NCI-H526 (cell line): ENCODE results near the gene ASCC3.

Experiments used
- DNase-seq, 2 experiments: peaks; one replicate each; lab custom pipeline; 2025; lab: John Stamatoyannopoulos, UW

Gene ASCC3

GRCh38 chr6:100467129-100468015 lies 413.8 kb downstream of the ASCC3 start:
- DNase-seq = no peak

DNA sequence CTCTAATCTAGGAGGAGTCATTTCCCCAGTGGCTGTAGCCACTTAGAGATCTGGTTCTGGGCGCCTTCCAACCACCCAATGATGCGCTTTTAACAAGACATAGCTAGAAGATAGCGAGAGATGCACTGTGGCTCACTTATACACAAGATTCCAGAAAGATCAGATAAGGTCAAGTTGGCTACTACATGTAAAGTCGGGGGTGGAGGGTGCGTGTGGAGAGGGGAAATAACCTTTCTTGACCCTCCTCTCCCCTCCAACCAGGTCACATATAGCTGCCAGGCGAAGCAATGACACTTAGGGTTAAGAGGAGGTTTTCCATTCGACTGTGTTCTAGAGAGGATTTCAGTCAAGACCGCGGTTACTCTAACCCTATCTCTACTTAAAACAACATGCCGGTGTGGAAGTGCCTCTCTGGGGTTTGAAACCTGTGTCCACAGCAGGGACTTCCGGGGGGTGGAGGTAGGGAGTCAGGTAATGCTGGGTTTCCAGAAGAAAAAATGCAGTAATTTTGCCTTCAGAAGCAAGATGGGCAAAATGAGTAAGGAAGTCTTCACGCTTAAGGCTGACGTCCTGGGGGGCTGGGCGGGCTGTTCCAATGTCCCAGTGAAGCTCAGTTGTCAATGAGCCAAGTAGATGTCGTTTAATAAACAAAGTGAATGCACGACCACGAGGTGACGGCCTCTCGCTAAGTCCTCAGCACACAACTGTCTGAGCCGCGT lies 414.6 kb downstream of the ASCC3 start:
- no peak for DNase-seq

- no peak for DNase-seq
Observed at GRCh38 chr6:100465701-100466409, 415.3 kb downstream of the ASCC3 start.

GRCh38 chr6:100464903-100465700 lies 416.0 kb downstream of the ASCC3 start, which contains the start of gene SIM1:
Gene SIM1, minus strand, starts transcription at chr6:100464921. Its CDS starts 1,453 bp downstream, at chr6:100463468.
- DNase-seq = no peak

GRCh38 chr6:100464162-100464851 lies 416.8 kb downstream of the ASCC3 start:
- no peak for DNase-seq

- no peak for DNase-seq
Observed at GRCh38 chr6:100463630-100464161, 417.4 kb downstream of the ASCC3 start.

DNA sequence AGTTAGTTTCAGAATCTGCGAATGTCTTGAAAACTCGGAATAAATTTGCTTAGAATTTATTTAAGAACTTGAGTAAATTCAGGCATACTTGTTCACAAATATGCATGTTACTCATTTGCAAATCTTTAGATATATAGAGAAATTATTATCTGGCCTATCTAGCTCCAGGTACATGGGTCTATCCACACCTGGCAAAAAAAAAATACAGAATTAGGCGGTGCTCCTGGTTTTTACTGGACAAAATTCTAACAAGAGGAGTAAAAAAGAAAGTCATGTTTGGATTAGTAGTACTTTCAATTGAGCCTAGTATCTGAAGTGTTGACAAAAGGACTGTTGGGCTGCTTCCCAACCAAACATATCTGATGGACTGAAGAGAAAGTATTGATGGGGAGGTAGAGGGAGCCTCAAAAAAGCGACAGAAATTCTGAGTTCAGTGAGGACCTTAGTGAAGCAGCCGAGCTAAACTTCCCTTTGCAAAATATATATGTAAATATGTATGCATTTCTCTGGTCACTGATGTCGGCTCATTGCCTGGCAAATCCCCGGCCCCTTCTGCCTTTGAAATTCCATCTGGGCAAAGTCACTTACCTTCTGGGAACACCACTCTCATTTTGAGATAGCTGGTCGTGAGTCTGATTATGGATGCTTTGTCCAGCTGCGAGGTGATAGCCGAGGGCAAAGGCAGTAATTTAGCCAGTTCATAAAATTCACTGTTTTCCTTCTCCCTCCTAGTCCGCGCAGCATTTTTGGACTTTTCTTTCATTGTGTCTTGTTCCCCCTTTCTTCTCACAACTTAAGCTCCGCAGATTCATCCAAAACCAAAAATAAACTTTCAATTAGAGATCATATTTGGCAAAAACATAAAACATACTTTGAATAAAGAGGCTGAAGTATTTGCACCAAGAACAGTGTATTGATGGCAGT lies 418.2 kb downstream of the ASCC3 start:
- DNase-seq = peak in 1 of 2 experiments; percentile 56

DNA sequence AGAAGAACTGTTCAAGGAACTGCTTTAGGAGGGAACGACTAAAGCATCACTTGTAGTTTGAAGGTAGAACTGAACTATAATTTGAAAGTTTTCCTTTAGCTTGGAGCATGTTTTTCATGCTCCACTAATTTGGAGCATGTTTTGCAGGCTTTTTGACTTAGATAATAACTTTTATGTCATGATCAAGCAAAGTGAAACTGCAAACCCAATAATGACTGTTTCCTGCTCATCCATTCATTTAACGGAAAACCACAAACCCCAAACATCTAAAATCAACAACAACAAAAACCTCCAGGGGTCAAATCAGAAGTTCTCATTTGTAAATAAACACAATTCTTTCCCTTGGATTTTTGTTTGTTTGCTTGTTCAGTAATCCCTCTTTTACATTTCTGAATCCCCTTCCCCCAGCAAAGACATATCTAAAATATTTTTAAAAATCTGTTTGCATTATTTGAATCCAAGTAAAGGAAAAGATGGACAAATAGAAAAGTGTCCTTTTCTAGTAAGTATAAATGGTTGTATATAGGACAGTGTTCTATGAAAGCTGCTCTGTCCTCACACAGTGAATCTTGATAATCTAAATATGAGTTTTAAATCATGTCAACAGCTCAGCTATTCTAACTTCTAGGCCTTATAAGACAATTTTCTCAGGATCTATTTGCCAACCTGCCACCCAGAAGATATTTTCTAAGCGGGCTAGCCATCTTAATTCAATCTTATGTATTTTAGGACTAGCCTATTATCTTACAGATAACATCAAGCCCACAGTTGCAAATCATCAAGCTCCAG lies 419.0 kb downstream of the ASCC3 start:
- no peak for DNase-seq

GRCh38 chr6:100461278-100461916 lies 419.7 kb downstream of the ASCC3 start:
- peak; percentile 26 to 70 for DNase-seq

DNA sequence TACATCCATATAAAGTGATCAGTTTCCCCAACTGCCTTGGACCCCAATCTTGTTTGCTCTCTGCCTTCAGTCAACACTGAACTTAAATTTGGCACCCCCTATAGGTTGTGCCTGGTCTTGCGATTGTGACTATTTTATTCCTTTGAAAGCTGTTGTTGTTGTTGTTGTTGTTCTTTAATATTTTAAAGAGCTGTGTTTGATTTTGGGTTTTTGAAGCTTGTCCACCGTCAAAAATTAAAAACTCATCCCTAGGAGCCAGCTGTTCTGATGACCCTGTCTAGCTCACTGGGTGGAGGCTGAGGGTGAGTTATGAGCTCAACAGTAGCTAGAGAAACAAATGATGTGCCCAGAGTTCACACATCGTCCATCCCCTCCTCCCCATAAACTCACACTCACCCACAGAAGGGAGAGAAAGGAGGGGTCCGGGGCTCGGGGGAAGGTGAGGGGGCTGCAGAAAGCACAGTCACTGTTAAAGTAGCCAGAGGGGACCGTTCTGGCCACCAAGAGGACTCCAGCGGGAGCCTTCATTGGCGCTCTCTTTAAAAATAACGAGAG lies 420.4 kb downstream of the ASCC3 start:
- peak in 1 of 2 experiments; percentile 41 for DNase-seq

DNA sequence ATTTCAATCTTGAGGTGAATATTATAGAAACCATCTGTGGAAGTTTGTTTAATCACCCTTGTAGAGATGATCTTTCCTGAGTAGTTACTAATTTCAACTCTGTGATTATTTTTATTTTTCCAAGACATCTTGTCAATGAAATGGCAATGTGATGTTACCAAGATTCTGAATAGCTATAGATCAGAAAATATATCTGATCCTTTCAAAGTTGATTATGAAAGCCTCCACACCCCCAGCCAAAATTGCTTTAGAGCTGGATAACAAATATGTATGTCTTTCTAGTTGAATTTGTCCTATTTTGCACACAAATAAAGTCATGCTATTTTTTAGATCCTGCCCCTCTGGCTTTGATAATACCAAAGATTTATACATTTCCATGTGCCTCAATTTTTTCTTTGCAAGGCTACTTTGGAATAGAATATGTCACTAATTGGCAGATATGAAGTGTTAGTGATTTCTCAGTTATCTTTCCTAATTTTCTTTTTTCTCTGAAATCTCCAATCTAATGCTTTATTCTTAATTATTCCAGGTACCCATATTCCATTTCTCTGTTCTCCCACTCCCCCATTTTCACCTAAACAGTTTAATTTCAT lies 421.4 kb downstream of the ASCC3 start:
- DNase-seq = no peak

GRCh38 chr6:100458841-100459591 lies 422.1 kb downstream of the ASCC3 start:
- no peak for DNase-seq
